Gastrocnemius medialis (tissue), 4 donors: Measurements from ENCODE around the gene DNAL1.

Source experiments
- CTCF ChIP-seq, 5 experiments: fragments of 450-650 bp in 3 of 5; fragments of 200-600 bp in 2 of 5; sonication (generic) in 2 of 5; IDR thresholded peaks in 4 of 5; conservative IDR thresholded peaks in 1 of 5; 1 replicate in 4 of 5; 2 replicates in 1 of 5; pipeline ENCODE4 v1.5.1; 2016 to 2019; ENCODE audit warnings: antibody characterized with exemption in 5 of 5, mild to moderate bottlenecking in 3 of 5, moderate library complexity in 3 of 5
- POLR2A ChIP-seq, 2 donors: fragments of 450-650 bp; IDR thresholded peaks; one replicate each; pipeline ENCODE4 v1.6.1; 2017; ENCODE audit warnings: antibody characterized with exemption in 2 of 2, mild to moderate bottlenecking in 2 of 2, moderate library complexity in 2 of 2

GRCh38 chr14:73713206-73713802 is 68.5 kb downstream of the DNAL1 start:
- TF ChIP-seq POLR2A (IDR thresholded peaks at IDR 0.05) (no peak), CTCF (IDR thresholded peaks at IDR 0.05 in 4 of 5, conservative IDR thresholded peaks at IDR 0.05 in 1 of 5) (no peak)
